ENCODE data around the gene KCNIP3. TPM values are rescaled to one million over a fixed set of nuclear protein-coding genes. Genes with fewer than 3 reads are reported as not detected.
A peak's percentile ranks its signal among the peaks of the same experiment; 100 is the strongest.

The KCNIP3 gene
- total RNA-seq, 2 experiments from 2014 or later, result 0.52 TPM; not detected in 1

GRCh38 chr2:95265182-95265581 is 32.0 kb upstream of the KCNIP3 start:
- H3K9me3 ChIP-seq (ENCODE audit: control insufficient read depth in 1 of 2, insufficient read depth in 1 of 2, low read length in 2 of 2), result peaks cover 0 to 22% of the 10 kb centered on the region in 2 experiments
- POLR2A ChIA-PET, result no interaction called here
- no peaks in the 10 kb centered on the region for H3K4me1 ChIP-seq (ENCODE audit: insufficient read depth, low read length)
- no peak for ATAC-seq (ENCODE audit: poor library complexity)
- TF ChIP-seq CTCF (IDR thresholded peaks at IDR 0.05), result no peak
- Mint-ChIP-seq H3K4me1 (ENCODE audit: low read depth) (no peaks in the 10 kb centered on the region), H3K27me3 (peaks cover 18% of the 10 kb centered on the region), H3K4me3 (no peak overlapping the region), H3K27ac (no peak overlapping the region), H3K9me3 (peaks cover 2% of the 10 kb centered on the region), H3K36me3 (ENCODE audit: low read depth) (peaks cover 3% of the 10 kb centered on the region)
- intact Hi-C loops (cut with DNase I, micrococcal nuclease), result no loop called here
- no peaks in the 10 kb centered on the region for H3K36me3 ChIP-seq (ENCODE audit: insufficient read depth, low read length)
- no peak overlapping the region for H3K4me3 ChIP-seq (ENCODE audit: low read length)
- H3K27me3 ChIP-seq (ENCODE audit: control insufficient read depth in 1 of 2, insufficient read depth in 2 of 2, low read length in 2 of 2), result no peaks in the 10 kb centered on the region
- H3K27ac ChIP-seq (ENCODE audit: low read depth in 1 of 2, low read length in 2 of 2), result no peak overlapping the region
- DNase-seq, result peak in 1 of 14 experiments; percentile 2
- CTCF ChIA-PET, result no interaction called here

- no peaks in the 10 kb centered on the region for H3K4me1 ChIP-seq (ENCODE audit: insufficient read depth, low read length)
- intact Hi-C loops (cut with DNase I, micrococcal nuclease), result no loop called here
- peaks cover 12% of the 10 kb centered on the region for H3K27me3 Mint-ChIP-seq
- no peaks in the 10 kb centered on the region for H3K27me3 ChIP-seq (ENCODE audit: control insufficient read depth in 1 of 2, insufficient read depth in 2 of 2, low read length in 2 of 2)
- no peaks in the 10 kb centered on the region for H3K36me3 ChIP-seq (ENCODE audit: insufficient read depth, low read length)
- ATAC-seq (ENCODE audit: poor library complexity) (no peak), DNase-seq (peak in 1 of 14 experiments; percentile 4)
- H3K27ac Mint-ChIP-seq, result no peak overlapping the region
- ChIA-PET POLR2A (no interaction called here), CTCF (no interaction called here)
- H3K36me3 Mint-ChIP-seq (ENCODE audit: low read depth), result no peaks in the 10 kb centered on the region
- H3K4me3 Mint-ChIP-seq, result no peak overlapping the region
- no peak for TF ChIP-seq CTCF (IDR thresholded peaks at IDR 0.05)
- no peak overlapping the region for H3K27ac ChIP-seq (ENCODE audit: low read depth in 1 of 2, low read length in 2 of 2)
- H3K4me1 Mint-ChIP-seq (ENCODE audit: low read depth), result no peaks in the 10 kb centered on the region
- no peaks in the 10 kb centered on the region for H3K9me3 Mint-ChIP-seq
- H3K4me3 ChIP-seq (ENCODE audit: low read length), result no peak overlapping the region
- peaks cover 0 to 10% of the 10 kb centered on the region in 2 experiments for H3K9me3 ChIP-seq (ENCODE audit: control insufficient read depth in 1 of 2, insufficient read depth in 1 of 2, low read length in 2 of 2)
Measured at GRCh38 chr2:95266781-95267430, 30.2 kb upstream of the KCNIP3 start.

GRCh38 chr2:95267458-95268210 is 29.5 kb upstream of the KCNIP3 start:
- Histone ChIP-seq H3K9me3 (ENCODE audit: control insufficient read depth in 1 of 2, insufficient read depth in 1 of 2, low read length in 2 of 2) (peaks cover 0 to 10% of the 10 kb centered on the region in 2 experiments), H3K36me3 (ENCODE audit: insufficient read depth, low read length) (no peaks in the 10 kb centered on the region), H3K4me3 (ENCODE audit: low read length) (no peak overlapping the region), H3K27ac (ENCODE audit: low read depth in 1 of 2, low read length in 2 of 2) (no peak overlapping the region), H3K27me3 (ENCODE audit: control insufficient read depth in 1 of 2, insufficient read depth in 2 of 2, low read length in 2 of 2) (no peaks in the 10 kb centered on the region), H3K4me1 (ENCODE audit: insufficient read depth, low read length) (no peaks in the 10 kb centered on the region)
- DNase-seq (peak in 1 of 14 experiments; percentile 17), ATAC-seq (ENCODE audit: poor library complexity) (no peak)
- no peaks in the 10 kb centered on the region for H3K4me1 Mint-ChIP-seq (ENCODE audit: low read depth)
- no peak overlapping the region for H3K4me3 Mint-ChIP-seq
- no peaks in the 10 kb centered on the region for H3K9me3 Mint-ChIP-seq
- no peak overlapping the region for H3K27ac Mint-ChIP-seq
- H3K36me3 Mint-ChIP-seq (ENCODE audit: low read depth), result no peaks in the 10 kb centered on the region
- ChIA-PET CTCF (no interaction called here), POLR2A (no interaction called here)
- intact Hi-C loops (cut with DNase I, micrococcal nuclease), result no loop called here
- TF ChIP-seq CTCF (IDR thresholded peaks at IDR 0.05), result no peak
- H3K27me3 Mint-ChIP-seq, result peaks cover 7% of the 10 kb centered on the region

Data from CD4-positive, alpha-beta T cell (primary cell).